Prostate gland (tissue), 2 donors: ENCODE measurements around the gene FCN3.

Experiments
- POLR2A ChIP-seq: fragments of 450-650 bp; IDR thresholded peaks from one replicate; pipeline ENCODE4 v1.6.1; 2016; ENCODE audit warnings: antibody characterized with exemption, mild to moderate bottlenecking
- POLR2AphosphoS5 ChIP-seq: sonication (generic); formaldehyde crosslinking; IDR thresholded peaks from one replicate; pipeline ENCODE4 v1.6.1; 2017; ENCODE audit warnings: antibody characterized with exemption
- TF ChIP-seq, protein P1 (sequence below), 4 experiments: fragments of 200-600 bp in 2 of 4; fragments of 450-650 bp in 2 of 4; sonication (generic) in 2 of 4; IDR thresholded peaks; 1 replicate in 3 of 4; 2 replicates in 1 of 4; pipeline ENCODE4 v1.5.1; 2016 to 2019; ENCODE audit warnings: antibody characterized with exemption in 4 of 4, mild to moderate bottlenecking in 2 of 4, moderate library complexity in 2 of 4

GRCh38 chr1:27383039-27383605 is 8.5 kb upstream of the FCN3 start, which contains the start of gene CD164L2:
- TF ChIP-seq, protein P1, sequence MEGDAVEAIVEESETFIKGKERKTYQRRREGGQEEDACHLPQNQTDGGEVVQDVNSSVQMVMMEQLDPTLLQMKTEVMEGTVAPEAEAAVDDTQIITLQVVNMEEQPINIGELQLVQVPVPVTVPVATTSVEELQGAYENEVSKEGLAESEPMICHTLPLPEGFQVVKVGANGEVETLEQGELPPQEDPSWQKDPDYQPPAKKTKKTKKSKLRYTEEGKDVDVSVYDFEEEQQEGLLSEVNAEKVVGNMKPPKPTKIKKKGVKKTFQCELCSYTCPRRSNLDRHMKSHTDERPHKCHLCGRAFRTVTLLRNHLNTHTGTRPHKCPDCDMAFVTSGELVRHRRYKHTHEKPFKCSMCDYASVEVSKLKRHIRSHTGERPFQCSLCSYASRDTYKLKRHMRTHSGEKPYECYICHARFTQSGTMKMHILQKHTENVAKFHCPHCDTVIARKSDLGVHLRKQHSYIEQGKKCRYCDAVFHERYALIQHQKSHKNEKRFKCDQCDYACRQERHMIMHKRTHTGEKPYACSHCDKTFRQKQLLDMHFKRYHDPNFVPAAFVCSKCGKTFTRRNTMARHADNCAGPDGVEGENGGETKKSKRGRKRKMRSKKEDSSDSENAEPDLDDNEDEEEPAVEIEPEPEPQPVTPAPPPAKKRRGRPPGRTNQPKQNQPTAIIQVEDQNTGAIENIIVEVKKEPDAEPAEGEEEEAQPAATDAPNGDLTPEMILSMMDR (IDR thresholded peaks at IDR 0.05): no peak
- TF ChIP-seq POLR2AphosphoS5 (peak; percentile 68), POLR2A (peak; percentile 47)
